T47D (cell line): Measurements from ENCODE around the gene ZNF747.

Experiments used
- DNase-seq, 2 experiments: peaks; one replicate each; pipeline versions ENCODE4 v3.0.0 to v3.0.0-alpha.2; 2011 to 2012; ENCODE audit warnings: low read depth in 1 of 2, low spot score in 1 of 2
- JUND ChIP-seq: IDR thresholded peaks from 2 replicates; pipeline ENCODE4 v1.6.1; 2012; ENCODE audit warnings: low read depth
- in situ Hi-C: cut with HindIII; loops from 2 replicates; pipeline ENCODE4 v1.10.0; 2016; ENCODE audit warnings: low sequenced_read_pairs, low pct_unique_long_range_greater_than_20kb

Gene ZNF747

DNA sequence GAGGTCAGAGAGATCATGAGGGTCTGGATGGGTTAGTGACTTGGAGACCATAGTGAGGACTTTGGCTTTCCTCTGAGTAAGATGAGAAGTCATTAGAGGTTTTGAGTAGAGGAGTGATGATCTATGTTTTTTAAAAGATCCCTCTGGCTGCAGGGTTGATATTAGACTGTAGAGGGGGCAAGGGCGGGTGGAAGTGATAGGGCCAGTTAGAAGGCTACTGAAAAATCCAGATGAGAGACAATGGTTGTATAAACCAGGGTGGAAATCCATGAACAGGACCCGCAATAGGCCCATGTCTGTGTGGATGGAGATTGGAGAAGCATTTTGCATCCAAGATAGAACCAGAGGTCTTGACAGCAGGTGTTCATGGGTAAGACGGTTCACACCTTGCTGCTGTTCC is 52.3 kb downstream of the ZNF747 start:
- DNase-seq: no peak
- in situ Hi-C loops: no loop called here
- TF ChIP-seq JUND: no peak

DNA sequence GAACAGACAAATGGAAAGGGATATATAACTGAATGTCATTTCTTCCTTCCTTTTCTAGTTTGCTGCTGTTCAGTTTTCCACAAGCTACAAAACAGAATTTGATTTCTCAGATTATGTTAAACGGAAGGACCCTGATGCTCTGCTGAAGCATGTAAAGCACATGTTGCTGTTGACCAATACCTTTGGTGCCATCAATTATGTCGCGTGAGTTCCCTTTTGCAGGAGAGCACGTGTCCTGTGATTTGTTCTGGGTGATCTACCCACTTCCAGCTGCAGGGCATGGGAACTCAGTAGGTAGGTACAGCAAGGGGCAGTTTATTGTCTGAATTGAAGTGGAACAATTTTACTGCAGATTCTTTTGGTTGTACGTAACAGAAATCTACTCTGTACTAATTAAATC is 53.3 kb downstream of the ZNF747 start:
- in situ Hi-C loops: no loop called here
- no peak for DNase-seq
- TF ChIP-seq JUND: no peak
